GM18907 (cell line): ENCODE results near the gene HDHD5.

Source experiments
- ATAC-seq: cut with Tn5 transposase; IDR thresholded peaks from one replicate; pipeline ENCODE4 v1.9.1; 2021; ENCODE audit warnings: mild to moderate bottlenecking, moderate library complexity; ENCODE audit not compliant: unreplicated experiment

Gene HDHD5

DNA sequence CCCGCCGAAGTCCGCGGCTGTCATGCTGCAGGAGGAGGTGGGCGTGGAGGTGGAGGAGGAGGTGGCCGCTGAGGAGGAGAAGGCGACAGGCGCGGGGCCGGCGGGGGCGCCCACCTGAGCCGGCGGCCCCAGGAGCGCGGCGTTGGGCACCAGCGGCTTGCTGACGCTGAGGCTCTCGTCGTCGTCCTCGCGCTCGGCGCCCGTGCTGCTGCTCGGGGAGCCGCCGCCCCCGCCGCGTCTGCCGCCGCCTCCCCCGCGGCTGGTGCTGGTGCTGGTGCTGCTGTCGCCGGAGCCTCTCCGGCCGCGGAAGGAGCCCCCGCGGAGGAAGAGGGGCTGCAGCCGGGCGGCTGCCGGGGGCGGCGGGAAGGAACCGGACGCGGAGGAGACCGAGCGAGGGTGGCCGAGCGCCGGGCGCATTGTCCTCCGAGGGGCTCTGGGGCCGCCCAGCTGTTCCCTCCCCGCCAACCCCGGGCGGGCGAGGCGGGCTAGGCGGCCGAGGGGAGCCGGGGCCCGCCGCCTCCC is 38.3 kb downstream of the HDHD5 start:
- no peak for ATAC-seq

GRCh38 chr22:17120281-17120680 is 38.8 kb downstream of the HDHD5 start:
- ATAC-seq = no peak

GRCh38 chr22:17119481-17120202 is 39.4 kb downstream of the HDHD5 start:
- no peak for ATAC-seq

- ATAC-seq = no peak
Observed at GRCh38 chr22:17118342-17118741, 40.7 kb downstream of the HDHD5 start.

GRCh38 chr22:17117890-17118289 is 41.2 kb downstream of the HDHD5 start:
- ATAC-seq = no peak

DNA sequence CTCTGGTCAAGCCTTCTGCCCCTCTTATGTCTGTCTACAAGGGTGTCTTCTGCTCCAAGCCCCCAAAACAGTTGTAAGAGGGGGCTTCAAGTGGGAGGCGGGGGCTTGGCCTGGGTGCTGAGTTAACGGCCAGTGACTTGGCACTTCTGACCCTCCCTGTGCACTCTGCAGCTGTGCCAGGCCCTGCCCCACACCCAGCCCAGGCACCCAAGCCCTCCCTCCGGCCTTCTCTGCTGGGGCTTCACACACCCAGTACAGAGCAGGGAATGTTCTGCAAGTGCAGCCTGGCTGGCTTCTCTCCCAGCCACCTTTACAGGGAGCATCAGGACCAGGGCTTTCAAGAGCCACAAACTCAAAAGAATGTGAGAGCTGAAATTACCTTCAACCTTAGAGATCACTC is 41.7 kb downstream of the HDHD5 start:
- no peak for ATAC-seq

DNA sequence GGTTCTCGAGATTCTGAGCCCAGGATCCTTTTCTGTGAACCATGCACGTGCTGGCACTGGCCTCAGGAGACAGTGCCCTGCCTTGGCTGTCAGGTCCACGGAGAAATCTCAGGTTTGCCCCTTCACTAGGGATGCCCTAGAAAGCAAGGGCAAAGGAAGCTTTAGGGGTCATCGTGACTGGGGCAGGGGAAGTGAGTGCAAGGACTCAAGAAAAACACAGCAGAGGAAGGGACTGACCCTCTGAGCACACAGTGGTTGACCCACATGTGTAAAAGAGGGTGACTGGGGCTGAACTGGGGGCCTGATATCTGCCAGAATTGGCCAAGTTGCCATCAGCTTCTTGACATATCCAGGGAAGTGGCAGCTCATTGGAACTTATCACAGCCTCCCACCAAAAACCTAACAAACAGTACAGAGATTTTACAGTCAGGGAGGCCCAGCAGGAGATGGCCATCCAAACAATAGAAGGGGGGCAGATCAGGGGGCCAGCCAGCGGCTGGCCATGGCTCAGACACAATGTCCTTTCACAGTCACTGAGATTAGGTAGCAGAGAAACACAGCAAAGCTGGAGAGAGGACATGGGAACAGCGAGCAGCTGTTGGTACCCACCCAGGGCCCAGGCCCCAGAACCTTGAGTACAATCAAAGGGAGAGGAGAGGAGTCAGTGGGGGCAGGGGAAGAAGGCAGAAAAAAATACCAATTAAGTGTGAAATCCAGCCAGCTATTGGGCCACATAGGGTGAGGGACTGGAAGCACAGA is 42.3 kb downstream of the HDHD5 start:
- ATAC-seq = no peak

- no peak for ATAC-seq
Observed at GRCh38 chr22:17115945-17116565, 43.0 kb downstream of the HDHD5 start.

GRCh38 chr22:17115236-17115635 is 43.8 kb downstream of the HDHD5 start:
- no peak for ATAC-seq

- ATAC-seq = no peak
Observed at GRCh38 chr22:17114898-17115235, 44.2 kb downstream of the HDHD5 start.

- no peak for ATAC-seq
Observed at GRCh38 chr22:17114173-17114897, 44.7 kb downstream of the HDHD5 start.

GRCh38 chr22:17113600-17113999 is 45.5 kb downstream of the HDHD5 start:
- no peak for ATAC-seq

DNA sequence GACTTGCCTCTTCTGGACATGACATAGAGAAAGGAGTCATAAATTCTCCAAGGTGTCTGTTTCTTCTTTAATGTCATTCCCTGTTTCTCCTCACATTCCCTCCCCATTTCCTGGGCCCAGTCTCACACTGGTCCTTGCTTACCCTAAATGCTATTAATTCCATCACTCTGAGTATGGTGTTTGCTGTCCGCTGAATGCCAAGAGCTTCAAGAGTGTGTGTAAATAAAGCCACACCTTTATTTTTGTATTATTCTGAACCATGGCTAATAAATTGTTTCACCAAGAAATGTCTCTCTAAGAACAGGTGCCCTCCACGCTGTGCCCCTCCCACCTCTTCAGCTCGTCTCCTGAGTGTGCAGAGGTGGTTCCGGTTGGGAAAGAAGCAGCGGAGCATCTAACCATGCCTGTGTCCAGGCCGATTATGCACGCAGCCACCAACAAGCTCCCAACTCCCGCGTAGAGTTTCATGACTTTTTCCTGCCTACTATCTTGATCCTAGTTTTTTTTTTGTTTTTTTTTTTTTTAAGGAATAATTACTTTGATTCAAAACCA is 46.5 kb downstream of the HDHD5 start:
- ATAC-seq = no peak

DNA sequence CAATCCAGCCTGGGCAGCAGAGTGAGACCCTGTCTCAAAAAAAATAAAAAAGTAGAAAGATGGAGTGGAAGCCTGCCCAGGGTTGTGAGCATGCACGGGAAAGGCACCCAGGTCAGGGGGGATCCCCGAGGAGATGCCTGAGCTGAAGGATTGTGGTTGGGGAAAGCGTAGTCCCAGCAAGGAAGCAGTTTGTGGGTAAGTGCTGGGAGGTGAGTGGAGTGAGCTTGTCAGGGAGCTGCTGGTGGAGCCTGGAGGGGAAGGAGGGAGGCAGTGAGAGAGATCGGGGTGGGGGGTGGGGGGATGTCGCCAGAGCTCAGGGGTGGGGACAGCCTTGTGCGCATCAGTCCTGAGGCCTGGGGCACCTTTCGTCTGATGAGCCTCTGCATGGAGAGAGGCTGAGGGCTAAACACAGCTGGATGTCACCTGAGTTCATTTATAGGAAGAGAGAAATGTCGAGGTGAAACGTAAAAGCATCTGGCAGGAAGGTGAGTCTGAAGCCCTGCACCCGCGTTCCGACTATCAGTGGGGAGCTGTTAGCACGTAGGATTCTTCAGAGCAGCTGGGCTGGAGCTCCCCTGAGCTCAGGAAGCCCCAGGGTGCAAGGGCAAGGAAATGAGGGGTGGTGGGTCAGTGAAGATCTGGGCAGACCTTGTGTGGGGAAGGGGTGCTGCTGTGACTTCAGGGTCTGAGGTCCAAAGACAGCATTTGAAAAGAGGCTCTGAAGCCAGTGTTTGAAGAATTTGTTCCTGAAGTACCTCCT is 48.1 kb downstream of the HDHD5 start:
- ATAC-seq = no peak

DNA sequence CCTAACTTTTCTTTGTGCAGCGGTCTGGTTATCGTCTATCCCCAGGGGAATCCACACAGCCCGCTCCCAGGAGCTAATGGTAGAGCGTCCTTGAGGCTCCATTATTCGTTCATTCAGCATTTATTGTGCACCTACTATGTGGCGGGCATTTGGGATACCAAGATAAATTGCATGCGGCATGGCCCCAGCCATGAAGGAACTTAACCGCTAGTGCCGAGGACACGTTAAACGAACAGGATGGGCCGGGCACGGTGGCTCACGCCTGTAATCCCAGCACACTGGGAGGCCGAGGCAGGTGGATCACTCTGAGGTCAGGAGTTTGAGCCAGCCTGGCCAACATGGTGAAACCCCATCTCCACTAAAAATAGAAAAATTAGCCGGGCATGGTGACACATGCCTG is 49.1 kb downstream of the HDHD5 start:
- ATAC-seq = no peak

DNA sequence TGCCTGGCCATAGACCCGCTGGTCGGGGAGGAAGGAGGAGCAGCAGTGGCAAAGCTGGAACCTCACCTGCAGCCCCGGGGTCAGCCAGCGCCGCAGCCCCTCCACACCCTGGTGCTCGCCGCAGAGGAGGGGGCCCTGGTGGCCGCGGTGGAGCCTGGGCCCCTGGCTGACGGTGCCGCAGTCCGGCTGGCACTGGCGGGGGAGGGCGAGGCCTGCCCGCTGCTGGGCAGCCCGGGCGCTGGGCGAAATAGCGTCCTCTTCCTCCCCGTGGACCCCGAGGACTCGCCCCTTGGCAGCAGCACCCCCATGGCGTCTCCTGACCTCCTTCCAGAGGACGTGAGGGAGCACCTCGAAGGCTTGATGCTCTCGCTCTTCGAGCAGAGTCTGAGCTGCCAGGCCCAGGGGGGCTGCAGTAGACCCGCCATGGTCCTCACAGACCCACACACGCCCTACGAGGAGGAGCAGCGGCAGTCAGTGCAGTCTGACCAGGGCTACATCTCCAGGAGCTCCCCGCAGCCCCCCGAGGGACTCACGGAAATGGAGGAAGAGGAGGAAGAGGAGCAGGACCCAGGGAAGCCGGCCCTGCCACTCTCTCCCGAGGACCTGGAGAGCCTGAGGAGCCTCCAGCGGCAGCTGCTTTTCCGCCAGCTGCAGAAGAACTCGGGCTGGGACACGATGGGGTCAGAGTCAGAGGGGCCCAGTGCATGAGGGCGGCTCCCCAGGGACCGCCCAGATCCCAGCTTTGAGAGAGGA is 49.8 kb downstream of the HDHD5 start:
- ATAC-seq = no peak

GRCh38 chr22:17108256-17109112 is 50.6 kb downstream of the HDHD5 start:
- no peak for ATAC-seq

GRCh38 chr22:17107547-17107810 is 51.6 kb downstream of the HDHD5 start:
- ATAC-seq = no peak
